GM19238 (cell line): ENCODE measurements around the gene ZNF611.
"Not testable (repeated sequence)": the region's sequence is repeated elsewhere in the genome, so short reads cannot be mapped to it uniquely, and the experiment has no call there.

Source experiments
- DNase-seq: peaks from one replicate; pipeline ENCODE4 v3.0.0; 2011; ENCODE audit warnings: low spot score; ENCODE audit not compliant: insufficient read length

The ZNF611 gene

GRCh38 chr19:52681216-52681615, 53.6 kb downstream of the ZNF611 start:
- not testable (repeated sequence) for DNase-seq

GRCh38 chr19:52679598-52679997, 55.2 kb downstream of the ZNF611 start:
- DNase-seq, result no peak

- DNase-seq, result not testable (repeated sequence)
Measured at GRCh38 chr19:52675239-52675638, 59.6 kb downstream of the ZNF611 start.

- no peak for DNase-seq
Measured at GRCh38 chr19:52673014-52673413, 61.8 kb downstream of the ZNF611 start.

GRCh38 chr19:52670046-52670445, 64.8 kb downstream of the ZNF611 start:
- no peak for DNase-seq

- no peak for DNase-seq
Measured at GRCh38 chr19:52669586-52669985, 65.3 kb downstream of the ZNF611 start.

- no peak for DNase-seq
Measured at GRCh38 chr19:52667972-52668371, 66.9 kb downstream of the ZNF611 start.

- no peak for DNase-seq
Measured at GRCh38 chr19:52666506-52666905, 68.3 kb downstream of the ZNF611 start.

GRCh38 chr19:52665529-52665928, 69.3 kb downstream of the ZNF611 start:
- DNase-seq, result no peak

- no peak for DNase-seq
Measured at GRCh38 chr19:52665027-52665426, 69.8 kb downstream of the ZNF611 start.

- DNase-seq, result no peak
Measured at GRCh38 chr19:52664461-52664860, 70.4 kb downstream of the ZNF611 start.

GRCh38 chr19:52662631-52663030, 72.2 kb downstream of the ZNF611 start:
- no peak for DNase-seq

GRCh38 chr19:52660981-52661380, 73.9 kb downstream of the ZNF611 start:
- no peak for DNase-seq

- DNase-seq, result no peak
Measured at GRCh38 chr19:52659013-52659412, 75.8 kb downstream of the ZNF611 start.

GRCh38 chr19:52658595-52658994, 76.2 kb downstream of the ZNF611 start:
- DNase-seq, result no peak

- no peak for DNase-seq
Measured at GRCh38 chr19:52653161-52653560, 81.7 kb downstream of the ZNF611 start.
